ENCODE data around the gene TMSB4Y. TPM values are rescaled to one million over a fixed set of nuclear protein-coding genes. Genes with fewer than 3 reads are reported as not detected.
A peak's percentile ranks its signal among the peaks of the same experiment; 100 is the strongest.

The TMSB4Y gene
- total RNA-seq, 1 donor from 2014 or later, result 4.2 TPM

DNA sequence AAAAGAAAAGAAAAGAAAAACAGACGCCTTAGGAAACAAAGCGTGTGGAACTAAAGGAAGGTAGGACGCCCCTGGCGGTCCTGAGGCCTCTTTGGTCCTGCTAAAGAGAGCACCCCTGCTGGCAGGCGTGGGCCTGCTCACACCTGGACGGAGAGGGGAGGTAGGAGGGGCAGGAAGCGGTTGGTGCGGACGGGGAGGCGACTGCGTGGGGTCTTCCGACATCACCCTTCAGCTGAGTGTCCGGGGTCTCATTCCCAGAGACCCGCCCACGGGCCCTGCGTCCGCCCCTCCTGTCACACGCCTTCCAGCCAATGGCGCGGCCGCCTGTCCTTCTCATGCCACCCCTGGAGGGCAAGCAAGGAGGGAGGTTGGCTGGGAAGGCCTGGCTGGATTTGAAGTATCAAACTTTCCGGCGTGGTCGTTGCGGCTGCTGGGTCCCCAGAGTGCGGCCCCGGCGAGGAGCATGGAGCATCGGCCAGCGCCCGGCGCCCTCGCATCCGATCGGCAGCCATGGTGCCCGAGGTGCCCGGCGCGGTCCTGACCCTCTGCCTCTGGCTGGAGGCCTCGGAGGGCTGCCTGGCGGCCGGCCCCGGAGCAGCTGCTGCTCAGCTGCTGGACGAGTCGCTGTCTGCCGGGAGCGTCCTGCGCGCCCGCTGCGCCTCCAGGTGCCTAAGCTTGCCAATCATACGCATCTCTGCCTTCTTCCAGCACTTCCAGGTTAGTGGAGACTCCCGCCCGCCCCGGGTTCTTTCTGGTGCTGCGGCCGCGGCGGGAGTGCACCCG is 47.8 kb downstream of the TMSB4Y start:
- no peak for TF ChIP-seq CTCF (IDR thresholded peaks at IDR 0.05; ENCODE audit: unreplicated experiment)
- Mint-ChIP-seq H3K36me3 (ENCODE audit: low read depth, unreplicated experiment) (peaks cover 10% of the 10 kb centered on the region), H3K27me3 (ENCODE audit: unreplicated experiment) (peaks cover 8% of the 10 kb centered on the region), H3K27ac (ENCODE audit: unreplicated experiment) (no peak overlapping the region), H3K9me3 (ENCODE audit: unreplicated experiment) (no peaks in the 10 kb centered on the region), H3K4me3 (ENCODE audit: unreplicated experiment) (peak overlapping the region; percentile 85), H3K4me1 (ENCODE audit: unreplicated experiment) (peaks cover 13% of the 10 kb centered on the region)
- peak; percentile 47 for DNase-seq (ENCODE audit: low spot score)

DNA sequence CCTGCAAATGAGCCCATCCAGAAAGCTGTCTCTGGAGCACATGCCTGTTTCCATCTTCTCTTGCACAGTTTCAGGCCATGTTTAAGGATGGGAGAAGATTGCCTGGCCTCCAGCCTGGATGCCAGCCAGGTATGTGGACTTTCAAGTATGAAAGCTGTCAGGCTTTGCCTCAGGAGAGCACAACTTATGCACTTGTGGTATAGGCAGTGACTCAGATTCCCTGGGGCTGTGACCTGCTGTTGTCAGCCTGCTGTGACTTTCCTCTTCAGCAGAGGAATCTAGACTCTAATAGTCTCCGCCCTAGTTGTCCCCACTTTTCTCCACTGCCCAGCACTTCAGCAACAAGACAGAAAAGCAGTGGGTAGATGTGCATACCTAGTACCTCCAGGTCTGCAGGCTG is 51.0 kb downstream of the TMSB4Y start:
- no peak for DNase-seq (ENCODE audit: low spot score)
- Mint-ChIP-seq H3K36me3 (ENCODE audit: low read depth, unreplicated experiment) (peaks cover 3% of the 10 kb centered on the region), H3K27ac (ENCODE audit: unreplicated experiment) (no peak overlapping the region), H3K27me3 (ENCODE audit: unreplicated experiment) (peaks cover 8% of the 10 kb centered on the region), H3K4me3 (ENCODE audit: unreplicated experiment) (no peak overlapping the region), H3K4me1 (ENCODE audit: unreplicated experiment) (peaks cover 13% of the 10 kb centered on the region), H3K9me3 (ENCODE audit: unreplicated experiment) (no peaks in the 10 kb centered on the region)
- no peak for TF ChIP-seq CTCF (IDR thresholded peaks at IDR 0.05; ENCODE audit: unreplicated experiment)

Other genes starting within 250 kb of the TMSB4Y start
- 36.0 TPM for gene UTY, start 223.9 kb upstream of the TMSB4Y start, total RNA-seq (ENCODE audit: unreplicated experiment)